WI38 (cell line): ENCODE data around the gene REPIN1.

ENCODE experiments used
- H3K4me3 ChIP-seq: 2 replicates; pipeline ENCODE4 v1.5.1; 2011; ENCODE audit warnings: low read depth, mild to moderate bottlenecking, control low read depth, low read length
- CTCF ChIP-seq: IDR thresholded peaks from 2 replicates; pipeline ENCODE4 v1.5.1; 2012; ENCODE audit warnings: low read depth, mild to moderate bottlenecking, control low read depth, low read length

The REPIN1 gene

GRCh38 chr7:150401861-150402631 lies 33.4 kb downstream of the REPIN1 start:
- TF ChIP-seq CTCF = no peak

DNA sequence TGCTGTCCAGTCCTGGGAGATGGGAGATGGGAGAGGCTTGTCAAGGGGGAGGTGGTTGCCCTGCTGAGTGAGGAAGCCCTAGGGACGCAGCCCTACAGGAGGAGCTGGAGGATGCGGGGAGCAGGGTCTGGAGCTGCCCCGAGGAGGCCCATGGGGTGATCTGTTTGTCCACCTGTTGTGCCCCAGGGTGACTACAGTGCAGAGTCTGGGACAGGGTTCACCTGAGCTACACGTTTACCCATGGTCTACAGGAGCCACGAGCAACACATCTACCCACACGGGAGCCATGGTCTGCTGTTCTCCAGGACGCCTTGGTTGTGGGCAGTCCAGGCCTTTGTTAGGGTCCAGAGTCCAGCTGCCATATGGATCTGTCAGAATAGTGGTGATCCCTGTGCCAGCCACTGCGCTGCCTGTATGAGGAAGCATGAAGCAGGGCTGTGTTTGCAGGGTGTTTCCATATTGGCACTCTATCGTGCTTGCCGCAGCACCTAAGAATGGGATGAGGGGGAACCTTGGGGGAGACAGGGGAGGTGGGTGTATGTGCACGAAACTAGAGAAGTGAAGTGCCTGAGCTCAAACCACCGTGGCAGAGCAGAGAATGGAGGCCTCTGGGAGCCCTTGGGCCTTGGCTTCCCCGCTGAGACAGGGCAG lies 34.2 kb downstream of the REPIN1 start:
- H3K4me3 ChIP-seq = no peak overlapping the region
- no peak for TF ChIP-seq CTCF

More at GRCh38 chr7:150401861-150402631, 33.4 kb downstream of the REPIN1 start:
- no peak overlapping the region for H3K4me3 ChIP-seq

GRCh38 chr7:150403376-150404171 lies 35.0 kb downstream of the REPIN1 start:
- no peak for TF ChIP-seq CTCF
- no peak overlapping the region for H3K4me3 ChIP-seq

DNA sequence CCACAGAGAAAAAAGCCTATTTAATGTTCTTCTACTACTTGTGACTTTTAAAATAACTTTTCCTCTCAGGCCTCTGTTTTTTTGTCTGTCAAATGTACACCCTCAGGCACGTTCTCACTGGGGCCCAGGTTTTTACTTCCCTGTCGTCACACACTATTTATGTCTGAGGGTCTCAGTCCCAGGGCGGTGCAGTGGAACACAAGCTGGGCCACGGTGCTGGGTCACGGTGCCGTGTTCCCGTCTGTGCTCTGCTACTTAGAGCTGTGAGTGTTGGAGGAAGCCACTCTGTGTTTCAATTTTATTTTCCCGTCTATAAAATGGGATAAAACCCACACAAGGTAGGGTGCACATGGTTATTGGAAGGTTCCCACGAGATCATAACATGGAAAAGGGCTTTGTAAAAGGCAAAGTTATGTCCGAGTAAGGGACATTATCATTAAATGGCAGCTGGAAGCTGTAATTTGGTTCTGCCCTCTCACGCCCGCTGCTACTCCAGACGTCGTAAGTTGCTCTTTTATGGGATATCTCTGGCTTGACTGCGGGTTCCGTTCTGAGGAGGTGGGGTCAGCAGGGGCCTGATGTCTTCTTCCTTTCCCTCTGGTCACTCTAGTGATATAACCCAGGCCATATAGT lies 35.7 kb downstream of the REPIN1 start:
- no peak for TF ChIP-seq CTCF
- H3K4me3 ChIP-seq = peak overlapping the region; percentile 64

- no peak for TF ChIP-seq CTCF
- H3K4me3 ChIP-seq = peak overlapping the region; percentile 64
Observed at GRCh38 chr7:150404805-150405583, 36.4 kb downstream of the REPIN1 start.

- no peak for TF ChIP-seq CTCF
Observed at GRCh38 chr7:150405584-150406311, 37.1 kb downstream of the REPIN1 start.

More at GRCh38 chr7:150405584-150406311, 37.1 kb downstream of the REPIN1 start:
- H3K4me3 ChIP-seq = peak overlapping the region; percentile 64
